ENCODE data around the gene MREG. TPM values are rescaled to one million over a fixed set of nuclear protein-coding genes. Genes with fewer than 3 reads are reported as not detected.

Gene MREG
- total RNA-seq, 1 donor, result 4.3 TPM

DNA sequence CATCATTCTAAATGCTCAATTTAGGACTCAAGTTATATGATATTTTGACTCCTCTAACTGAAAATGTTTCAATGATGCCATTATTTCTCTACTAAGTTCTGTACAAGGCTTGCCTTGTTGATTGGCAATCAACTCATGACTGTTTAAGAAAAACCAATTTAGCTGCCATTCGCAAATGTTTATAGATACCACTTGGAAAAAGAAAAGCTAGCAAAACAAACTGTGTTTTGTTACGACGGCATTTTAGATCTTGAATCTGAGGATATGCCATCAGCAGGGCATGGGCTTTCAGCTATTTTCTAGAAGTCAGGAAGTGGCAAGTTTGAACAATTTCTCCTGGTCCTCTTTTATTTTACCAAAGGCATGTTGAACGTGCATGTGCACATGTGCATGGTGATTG, 65.3 kb downstream of the MREG start:
- no peak overlapping the region for H3K4me3 ChIP-seq (ENCODE audit: low read depth, low read length)
- TF ChIP-seq, protein P1, sequence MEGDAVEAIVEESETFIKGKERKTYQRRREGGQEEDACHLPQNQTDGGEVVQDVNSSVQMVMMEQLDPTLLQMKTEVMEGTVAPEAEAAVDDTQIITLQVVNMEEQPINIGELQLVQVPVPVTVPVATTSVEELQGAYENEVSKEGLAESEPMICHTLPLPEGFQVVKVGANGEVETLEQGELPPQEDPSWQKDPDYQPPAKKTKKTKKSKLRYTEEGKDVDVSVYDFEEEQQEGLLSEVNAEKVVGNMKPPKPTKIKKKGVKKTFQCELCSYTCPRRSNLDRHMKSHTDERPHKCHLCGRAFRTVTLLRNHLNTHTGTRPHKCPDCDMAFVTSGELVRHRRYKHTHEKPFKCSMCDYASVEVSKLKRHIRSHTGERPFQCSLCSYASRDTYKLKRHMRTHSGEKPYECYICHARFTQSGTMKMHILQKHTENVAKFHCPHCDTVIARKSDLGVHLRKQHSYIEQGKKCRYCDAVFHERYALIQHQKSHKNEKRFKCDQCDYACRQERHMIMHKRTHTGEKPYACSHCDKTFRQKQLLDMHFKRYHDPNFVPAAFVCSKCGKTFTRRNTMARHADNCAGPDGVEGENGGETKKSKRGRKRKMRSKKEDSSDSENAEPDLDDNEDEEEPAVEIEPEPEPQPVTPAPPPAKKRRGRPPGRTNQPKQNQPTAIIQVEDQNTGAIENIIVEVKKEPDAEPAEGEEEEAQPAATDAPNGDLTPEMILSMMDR (IDR thresholded peaks at IDR 0.05; ENCODE audit: insufficient read depth, low read depth, low read length), result no peak
- DNase-seq (ENCODE audit: low read depth), result no peak

GRCh38 chr2:215946586-215946985, 66.8 kb downstream of the MREG start:
- H3K4me3 ChIP-seq (ENCODE audit: low read depth, low read length), result no peak overlapping the region
- TF ChIP-seq, protein P1 (IDR thresholded peaks at IDR 0.05; ENCODE audit: insufficient read depth, low read depth, low read length), result no peak
- no peak for DNase-seq (ENCODE audit: low read depth)

DNA sequence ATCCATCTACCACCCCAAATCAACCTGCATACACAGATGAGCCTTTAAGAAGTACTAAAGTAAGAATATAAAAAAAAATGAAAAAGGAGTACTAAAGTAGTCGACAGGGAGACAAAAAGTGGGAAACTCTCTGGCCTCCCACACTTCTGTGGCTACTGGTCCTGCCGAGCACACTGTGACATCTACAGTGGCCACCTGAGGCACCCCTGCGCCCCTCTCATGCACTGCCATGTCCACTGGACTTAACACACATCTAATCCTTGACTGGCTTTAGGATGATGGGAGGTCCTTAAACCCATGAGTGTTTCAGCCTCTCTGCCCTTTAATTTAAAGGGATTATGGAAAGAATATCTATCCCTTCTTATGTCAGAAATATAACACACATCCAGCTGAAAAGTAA, 71.2 kb downstream of the MREG start:
- H3K4me3 ChIP-seq (ENCODE audit: low read depth, low read length), result no peak overlapping the region
- no peak for DNase-seq (ENCODE audit: low read depth)
- TF ChIP-seq, protein P1 (IDR thresholded peaks at IDR 0.05; ENCODE audit: insufficient read depth, low read depth, low read length), result no peak

DNA sequence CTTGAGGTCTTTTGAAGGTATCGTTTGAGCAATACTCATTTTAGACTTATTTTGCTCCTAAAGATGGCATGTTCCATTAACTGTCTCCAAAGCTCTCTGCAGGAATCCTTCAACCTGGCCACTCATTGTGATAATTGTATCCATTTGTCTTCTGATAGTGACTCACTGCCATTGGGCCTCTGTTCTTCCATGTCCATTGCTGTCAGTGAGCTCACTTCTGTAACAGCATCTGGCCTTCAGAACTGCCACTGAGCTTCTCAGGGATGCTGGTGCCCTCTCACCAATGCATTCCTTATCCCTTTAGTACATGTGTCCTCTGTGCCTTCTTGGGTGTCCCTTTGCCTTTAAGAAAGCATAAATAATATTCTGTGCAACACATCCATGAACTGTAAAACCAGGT, 71.6 kb downstream of the MREG start:
- no peak overlapping the region for H3K4me3 ChIP-seq (ENCODE audit: low read depth, low read length)
- TF ChIP-seq, protein P1 (IDR thresholded peaks at IDR 0.05; ENCODE audit: insufficient read depth, low read depth, low read length), result no peak
- DNase-seq (ENCODE audit: low read depth), result no peak

DNA sequence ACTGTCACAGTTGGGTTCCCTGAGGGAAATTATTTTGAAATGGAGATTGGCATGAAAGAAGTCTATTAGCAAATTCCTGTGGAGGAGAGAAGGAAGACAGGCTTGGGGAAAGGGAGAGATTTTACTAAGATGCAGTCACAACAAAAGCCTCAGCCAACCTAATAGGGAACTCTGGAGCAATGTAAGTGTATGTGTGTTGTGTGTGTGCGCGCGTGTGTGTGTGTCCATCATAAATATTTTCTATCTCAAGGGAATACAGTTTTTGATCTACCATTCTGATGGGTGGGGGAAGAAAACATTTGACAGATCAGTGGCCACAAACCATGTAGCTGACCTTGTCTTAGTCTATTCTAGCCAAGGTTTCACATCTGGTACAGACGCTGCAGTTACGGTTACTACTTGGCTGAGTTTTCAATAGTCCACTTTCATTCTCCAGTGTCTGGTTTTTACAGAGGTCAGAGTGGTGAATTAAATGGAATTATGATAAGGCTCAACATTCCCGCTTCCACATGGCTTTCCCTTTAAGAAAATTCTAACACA, 72.6 kb downstream of the MREG start:
- DNase-seq (ENCODE audit: low read depth), result peak; percentile 24
- TF ChIP-seq, protein P1 (IDR thresholded peaks at IDR 0.05; ENCODE audit: insufficient read depth, low read depth, low read length), result no peak
- H3K4me3 ChIP-seq (ENCODE audit: low read depth, low read length), result no peak overlapping the region

DNA sequence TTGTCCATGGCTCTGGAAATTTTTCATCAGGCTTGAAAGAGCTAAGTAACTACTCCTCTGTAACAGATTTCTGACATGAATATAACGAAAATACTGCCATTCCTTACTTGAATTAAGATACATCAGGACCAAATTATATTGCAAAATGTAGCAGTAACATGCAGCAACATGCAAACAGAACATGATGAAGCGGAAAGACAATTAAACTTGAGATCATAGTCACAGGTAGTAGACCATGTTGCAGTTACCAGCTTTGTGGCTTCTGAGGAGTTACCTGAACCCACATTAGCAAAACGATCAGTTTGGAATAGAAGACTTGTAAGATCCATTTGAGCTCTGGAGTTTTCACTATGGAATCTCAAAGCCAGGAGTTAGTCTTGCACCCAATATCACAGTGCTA, 76.2 kb downstream of the MREG start:
- no peak for DNase-seq (ENCODE audit: low read depth)
- no peak overlapping the region for H3K4me3 ChIP-seq (ENCODE audit: low read depth, low read length)
- TF ChIP-seq, protein P1 (IDR thresholded peaks at IDR 0.05; ENCODE audit: insufficient read depth, low read depth, low read length), result no peak

GRCh38 chr2:215933151-215933550, 80.2 kb downstream of the MREG start:
- no peak overlapping the region for H3K4me3 ChIP-seq (ENCODE audit: low read depth, low read length)
- no peak for DNase-seq (ENCODE audit: low read depth)
- TF ChIP-seq, protein P1 (IDR thresholded peaks at IDR 0.05; ENCODE audit: insufficient read depth, low read depth, low read length), result no peak
